A549 (cell line): Measurements from ENCODE around the gene AEBP1. TPM values are rescaled to one million over a fixed set of nuclear protein-coding genes. Genes with fewer than 3 reads are reported as not detected.
A peak's percentile ranks its signal among the peaks of the same experiment; 100 is the strongest.

Source experiments
- ATAC-seq, 2 experiments: fragments of 200-7000 bp in 1 of 2; fragments of >200 bp in 1 of 2; cut with Nextera tagmentation in 1 of 2; cut with Tn5 transposase in 1 of 2; 3 replicates each; pipeline versions ENCODE4 v1.8.0 to v1.9.1; 2018 to 2020; ENCODE audit warnings: mild to moderate bottlenecking in 1 of 2, moderate library complexity in 1 of 2
- CTCF ChIA-PET: fragments of 300-600 bp; sonication (Branson Sonifier 250); formaldehyde crosslinking; extraction: SDS; loops from one replicate; lab custom pipeline; 2021; ENCODE audit warnings: antibody characterized with exemption, inconsistent platforms; lab: Yijun Ruan, JAX
- POLR2A ChIA-PET: fragments of 350-600 bp; formaldehyde crosslinking; extraction: SDS; loops from one replicate; lab custom pipeline; 2021; ENCODE audit warnings: antibody characterized with exemption, inconsistent platforms; lab: Yijun Ruan, JAX
- DNase-seq, 2 experiments: peaks; one replicate each; pipeline versions ENCODE4 v3.0.0 to v3.0.0-alpha.2; 2011 to 2016; ENCODE audit warnings: low read depth in 1 of 2, low spot score in 1 of 2
- FAIRE-seq: peaks from 2 replicates; lab custom pipeline; 2011; peaks lifted over from hg19 to GRCh38; lab: Jason Lieb, UNC
- H3K27ac ChIP-seq, 2 experiments: fragments of >200 bp; sonication (Bioruptor Twin); formaldehyde crosslinking; 3 replicates each; pipeline ENCODE4 v1.5.1; 2016 to 2017
- H3K4me1 ChIP-seq: fragments of >200 bp; sonication (Bioruptor Twin); formaldehyde crosslinking; 3 replicates; pipeline ENCODE4 v1.6.1; 2016
- H3K4me2 ChIP-seq: fragments of >200 bp; sonication (Bioruptor Twin); formaldehyde crosslinking; 3 replicates; pipeline ENCODE4 v1.6.1; 2016
- H3K4me3 ChIP-seq: fragments of >200 bp; sonication (Bioruptor Twin); formaldehyde crosslinking; 3 replicates; pipeline ENCODE4 v1.5.1; 2016
- H3K9me3 ChIP-seq: fragments of >200 bp; sonication (Bioruptor Twin); formaldehyde crosslinking; 3 replicates; pipeline ENCODE4 v1.6.1; 2016
- EP300 ChIP-seq, 2 experiments: fragments of >200 bp; sonication (Bioruptor Twin); formaldehyde crosslinking; IDR thresholded peaks; 2 replicates in 1 of 2; 3 replicates in 1 of 2; pipeline ENCODE4 v1.6.1; 2016 to 2017
- ESRRA ChIP-seq: fragments of 150-350 bp; IDR thresholded peaks from 2 replicates; pipeline ENCODE4 v1.6.1; 2014; ENCODE audit warnings: mild to moderate bottlenecking, low read length, borderline replicate concordance
- GATA3 ChIP-seq: IDR thresholded peaks from 2 replicates; pipeline ENCODE4 v1.6.1; 2012; ENCODE audit warnings: borderline replicate concordance
- HOXB5 ChIP-seq: fragments of 250-450 bp; sonication (Bioruptor Pico); IDR thresholded peaks from 2 replicates; pipeline ENCODE4 v1.5.0; 2020; ENCODE audit warnings: mild to moderate bottlenecking, moderate library complexity
- MAFK ChIP-seq: fragments of 450-650 bp; IDR thresholded peaks from 2 replicates; pipeline ENCODE4 v1.6.1; 2014; ENCODE audit not compliant: partially characterized antibody
- NFE2L2 ChIP-seq: fragments of 150-350 bp; conservative IDR thresholded peaks from 2 replicates; pipeline ENCODE4 v1.6.1; 2014; ENCODE audit warnings: low read length
- NPAS2 ChIP-seq: fragments of 250-450 bp; sonication (Bioruptor Pico); IDR thresholded peaks from 2 replicates; pipeline ENCODE4 v1.8.0; 2022; ENCODE audit warnings: mild to moderate bottlenecking, moderate library complexity, borderline replicate concordance
- NR3C1 ChIP-seq: fragments of >200 bp; sonication (Bioruptor Twin); formaldehyde crosslinking; IDR thresholded peaks from 3 replicates; pipeline ENCODE4 v1.6.1; 2017
- PHF8 ChIP-seq: fragments of 200-600 bp; sonication (generic); IDR thresholded peaks from 2 replicates; pipeline ENCODE4 v1.6.1; 2016; ENCODE audit warnings: low read depth, mild to moderate bottlenecking, antibody characterized with exemption, moderate library complexity, borderline replicate concordance
- RFX5 ChIP-seq: fragments of 450-650 bp; IDR thresholded peaks from 2 replicates; pipeline ENCODE4 v1.7.1; 2014; ENCODE audit warnings: antibody characterized with exemption, mild to moderate bottlenecking, moderate library complexity
- ZNF302 ChIP-seq: fragments of 250-450 bp; sonication (Bioruptor Pico); IDR thresholded peaks from 2 replicates; pipeline ENCODE4 v1.9.0; 2021; ENCODE audit warnings: inconsistent platforms, mild to moderate bottlenecking, moderate library complexity
- WGBS: methylation state at CpG from one replicate; pipeline ENCODE4 v1.1.6; 2017; ENCODE audit errors: missing lambda C conversion rate; 5-methylcytosine and 5-hydroxymethylcytosine counted together
- polyA plus RNA-seq, 4 experiments: library from polyadenylated mRNA; depleted of rRNA in 3 of 4; stranded (reverse); fragments of >200 nt; fragmentation: RNase III in 1 of 4; extraction: RNeasy Plus Mini Kit Qiagen cat#74134 plus additional on column Dnase treatment in 1 of 4; gene quantifications; 2 replicates in 3 of 4; 3 replicates in 1 of 4; pipeline ENCODE4 v1.2.3, GENCODE V29; 2011 to 2017
- small RNA-seq, 6 experiments: library from RNA; depleted of rRNA; stranded (forward); fragments of <200 nt; gene quantifications; one replicate each; pipeline ENCODE3, GENCODE V24; 2012
- TF ChIP-seq, protein P1 (sequence below): fragments of >200 bp; sonication (Bioruptor Twin); formaldehyde crosslinking; IDR thresholded peaks from 2 replicates; pipeline ENCODE4 v1.6.1; 2016
- TF ChIP-seq, protein P2 (sequence below): fragments of 450-650 bp; IDR thresholded peaks from 2 replicates; pipeline ENCODE4 v1.6.1; 2014; ENCODE audit warnings: antibody characterized with exemption
- TF ChIP-seq, protein P3 (sequence below): fragments of 150-350 bp; IDR thresholded peaks from 2 replicates; pipeline ENCODE4 v1.6.1; 2014; ENCODE audit warnings: low read depth, mild to moderate bottlenecking, low read length

AEBP1 gene
- polyA plus RNA-seq, 2 of the 4 experiments (the other 2 are of a cell fraction): not detected

DNA sequence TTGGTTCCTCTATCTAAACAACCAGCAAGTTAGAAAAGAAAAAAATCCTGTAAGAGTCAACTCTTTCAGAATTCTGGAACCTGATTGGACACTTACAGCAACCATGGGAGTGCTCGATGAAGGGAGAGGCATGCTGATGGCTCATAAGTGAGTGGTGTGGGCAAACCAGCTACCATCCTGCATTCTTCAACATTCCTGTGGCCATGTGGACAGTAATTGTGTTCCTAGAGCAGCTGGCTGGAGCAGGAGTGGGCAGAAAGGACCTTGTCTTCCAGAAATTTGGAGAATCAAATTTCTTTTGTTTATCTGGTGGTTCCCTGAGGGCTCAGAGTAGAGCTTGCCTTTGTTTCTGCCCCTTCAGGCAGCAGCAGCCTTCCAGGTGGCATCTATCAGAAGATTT, 59.4 kb downstream of the AEBP1 start:
- 23% methylated on average over 1 of the region's 1 CpG for WGBS
- H3K27ac ChIP-seq: no peak overlapping the region
- CTCF ChIA-PET: interaction anchor here (0.9 to 1.5 kb wide), 4 partner anchors 8 to 77 kb away, joined by 3 to 4 read pairs (median 3); no protein-coding TSS in a partner anchor
- TF ChIP-seq MAFK (no peak), NR3C1 (no peak), GATA3 (no peak), ZNF302 (CRISPR knock-in tag) (no peak), HOXB5 (CRISPR knock-in tag) (no peak), EP300 (IDR thresholded peaks at IDR 0.05) (no peak), PHF8 (no peak), ESRRA (no peak), RFX5 (no peak), NPAS2 (CRISPR knock-in tag) (no peak), NFE2L2 (no peak)
- TF ChIP-seq, protein P1, sequence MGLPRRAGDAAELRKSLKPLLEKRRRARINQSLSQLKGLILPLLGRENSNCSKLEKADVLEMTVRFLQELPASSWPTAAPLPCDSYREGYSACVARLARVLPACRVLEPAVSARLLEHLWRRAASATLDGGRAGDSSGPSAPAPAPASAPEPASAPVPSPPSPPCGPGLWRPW: no peak
- TF ChIP-seq, protein P2, sequence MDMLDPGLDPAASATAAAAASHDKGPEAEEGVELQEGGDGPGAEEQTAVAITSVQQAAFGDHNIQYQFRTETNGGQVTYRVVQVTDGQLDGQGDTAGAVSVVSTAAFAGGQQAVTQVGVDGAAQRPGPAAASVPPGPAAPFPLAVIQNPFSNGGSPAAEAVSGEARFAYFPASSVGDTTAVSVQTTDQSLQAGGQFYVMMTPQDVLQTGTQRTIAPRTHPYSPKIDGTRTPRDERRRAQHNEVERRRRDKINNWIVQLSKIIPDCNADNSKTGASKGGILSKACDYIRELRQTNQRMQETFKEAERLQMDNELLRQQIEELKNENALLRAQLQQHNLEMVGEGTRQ: no peak
- TF ChIP-seq, protein P3, sequence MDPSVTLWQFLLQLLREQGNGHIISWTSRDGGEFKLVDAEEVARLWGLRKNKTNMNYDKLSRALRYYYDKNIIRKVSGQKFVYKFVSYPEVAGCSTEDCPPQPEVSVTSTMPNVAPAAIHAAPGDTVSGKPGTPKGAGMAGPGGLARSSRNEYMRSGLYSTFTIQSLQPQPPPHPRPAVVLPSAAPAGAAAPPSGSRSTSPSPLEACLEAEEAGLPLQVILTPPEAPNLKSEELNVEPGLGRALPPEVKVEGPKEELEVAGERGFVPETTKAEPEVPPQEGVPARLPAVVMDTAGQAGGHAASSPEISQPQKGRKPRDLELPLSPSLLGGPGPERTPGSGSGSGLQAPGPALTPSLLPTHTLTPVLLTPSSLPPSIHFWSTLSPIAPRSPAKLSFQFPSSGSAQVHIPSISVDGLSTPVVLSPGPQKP: no peak
- TF ChIP-seq, all 56 proteins: peak for 0
- H3K4me3 ChIP-seq: no peak overlapping the region
- H3K9me3 ChIP-seq: no peaks in the 10 kb centered on the region
- no peak for FAIRE-seq
- no peak for DNase-seq
- POLR2A ChIA-PET: no interaction called here
- H3K4me1 ChIP-seq: no peaks in the 10 kb centered on the region
- ATAC-seq: 0 out of 6 replicates have a peak, but pooled peaks of 1 of the 2 experiments have one; percentile 31
- no peak overlapping the region for H3K4me2 ChIP-seq

Small RNA genes within 50 kb of the gene (small RNA-seq; reads per million reads assigned to genes)
- 0 reads per million in 6 experiments for gene RNA5SP230

Other genes with a start within 250 kb of the AEBP1 start
- gene MRPS24, start 234.8 kb upstream of the AEBP1 start, polyA plus RNA-seq (2011; rRNA removed): 170 and 217 TPM in 2 replicates
- 219 to 232 TPM (median 226 TPM) in 3 replicates for gene MRPS24, start 234.8 kb upstream of the AEBP1 start, polyA plus RNA-seq (2017; fragmentation: RNase III; extraction: RNeasy Plus Mini Kit Qiagen cat#74134 plus additional on column Dnase treatment)
- gene URGCP, start 197.7 kb upstream of the AEBP1 start, polyA plus RNA-seq (2011; rRNA removed): 20.2 and 26.8 TPM in 2 replicates
- gene URGCP, start 197.7 kb upstream of the AEBP1 start, polyA plus RNA-seq (2017; fragmentation: RNase III; extraction: RNeasy Plus Mini Kit Qiagen cat#74134 plus additional on column Dnase treatment): 18.7 to 19.8 TPM (median 19.7 TPM) in 3 replicates
- gene UBE2D4, start 177.9 kb upstream of the AEBP1 start, polyA plus RNA-seq (2011; rRNA removed): 14.0 and 17.6 TPM in 2 replicates
- 7.9 to 9.0 TPM (median 8.4 TPM) in 3 replicates for gene UBE2D4, start 177.9 kb upstream of the AEBP1 start, polyA plus RNA-seq (2017; fragmentation: RNase III; extraction: RNeasy Plus Mini Kit Qiagen cat#74134 plus additional on column Dnase treatment)
- not detected in 2 replicates for gene SPDYE1, start 106.4 kb upstream of the AEBP1 start, polyA plus RNA-seq (2011; rRNA removed)
- not detected in 3 replicates for gene SPDYE1, start 106.4 kb upstream of the AEBP1 start, polyA plus RNA-seq (2017; fragmentation: RNase III; extraction: RNeasy Plus Mini Kit Qiagen cat#74134 plus additional on column Dnase treatment)
- 41.8 and 41.9 TPM in 2 replicates for gene DBNL, start 59.6 kb upstream of the AEBP1 start, polyA plus RNA-seq (2011; rRNA removed)
- 85.0 to 95.9 TPM (median 95.0 TPM) in 3 replicates for gene DBNL, start 59.6 kb upstream of the AEBP1 start, polyA plus RNA-seq (2017; fragmentation: RNase III; extraction: RNeasy Plus Mini Kit Qiagen cat#74134 plus additional on column Dnase treatment)
- gene PGAM2, start 38.8 kb upstream of the AEBP1 start, polyA plus RNA-seq (2011; rRNA removed): not detected in 2 replicates
- not detected in 3 replicates for gene PGAM2, start 38.8 kb upstream of the AEBP1 start, polyA plus RNA-seq (2017; fragmentation: RNase III; extraction: RNeasy Plus Mini Kit Qiagen cat#74134 plus additional on column Dnase treatment)
- 4.6 and 6.4 TPM in 2 replicates for gene POLM, start 21.8 kb upstream of the AEBP1 start, polyA plus RNA-seq (2011; rRNA removed)
- gene POLM, start 21.8 kb upstream of the AEBP1 start, polyA plus RNA-seq (2017; fragmentation: RNase III; extraction: RNeasy Plus Mini Kit Qiagen cat#74134 plus additional on column Dnase treatment): 5.5 to 7.3 TPM (median 6.6 TPM) in 3 replicates
- 126 and 132 TPM in 2 replicates for gene POLD2, start 19.2 kb downstream of the AEBP1 start, polyA plus RNA-seq (2011; rRNA removed)
- 138 TPM in 3 replicates for gene POLD2, start 19.2 kb downstream of the AEBP1 start, polyA plus RNA-seq (2017; fragmentation: RNase III; extraction: RNeasy Plus Mini Kit Qiagen cat#74134 plus additional on column Dnase treatment)
- gene MYL7, start 37.0 kb downstream of the AEBP1 start, polyA plus RNA-seq (2011; rRNA removed): not detected in 2 replicates
- not detected in 3 replicates for gene MYL7, start 37.0 kb downstream of the AEBP1 start, polyA plus RNA-seq (2017; fragmentation: RNase III; extraction: RNeasy Plus Mini Kit Qiagen cat#74134 plus additional on column Dnase treatment)
- gene GCK, start 85.1 kb downstream of the AEBP1 start, polyA plus RNA-seq (2011; rRNA removed): not detected in 2 replicates
- 0.12 TPM in 1 of 3 replicates, not detected in the others for gene GCK, start 85.1 kb downstream of the AEBP1 start, polyA plus RNA-seq (2017; fragmentation: RNase III; extraction: RNeasy Plus Mini Kit Qiagen cat#74134 plus additional on column Dnase treatment)
- gene YKT6, start 96.6 kb downstream of the AEBP1 start, polyA plus RNA-seq (2011; rRNA removed): 113 and 142 TPM in 2 replicates
- gene YKT6, start 96.6 kb downstream of the AEBP1 start, polyA plus RNA-seq (2017; fragmentation: RNase III; extraction: RNeasy Plus Mini Kit Qiagen cat#74134 plus additional on column Dnase treatment): 130 to 133 TPM (median 130 TPM) in 3 replicates
- 0.07 TPM in 1 of 2 replicates, not detected in the other for gene CAMK2B, start 221.2 kb downstream of the AEBP1 start, polyA plus RNA-seq (2011; rRNA removed)
- gene CAMK2B, start 221.2 kb downstream of the AEBP1 start, polyA plus RNA-seq (2017; fragmentation: RNase III; extraction: RNeasy Plus Mini Kit Qiagen cat#74134 plus additional on column Dnase treatment): 0.12 to 0.20 TPM (median 0.17 TPM) in 3 replicates